NCI-H1048 (cell line): ENCODE results near the gene AKAP5.
A peak's percentile ranks its signal among the peaks of the same experiment; 100 is the strongest.

ENCODE experiments used
- DNase-seq: peaks from one replicate; lab custom pipeline; 2025; lab: John Stamatoyannopoulos, UW

Gene AKAP5

GRCh38 chr14:64461221-64461620, 4.1 kb upstream of the AKAP5 start:
- DNase-seq, result no peak

GRCh38 chr14:64463195-64463594, 2.1 kb upstream of the AKAP5 start:
- DNase-seq, result no peak

DNA sequence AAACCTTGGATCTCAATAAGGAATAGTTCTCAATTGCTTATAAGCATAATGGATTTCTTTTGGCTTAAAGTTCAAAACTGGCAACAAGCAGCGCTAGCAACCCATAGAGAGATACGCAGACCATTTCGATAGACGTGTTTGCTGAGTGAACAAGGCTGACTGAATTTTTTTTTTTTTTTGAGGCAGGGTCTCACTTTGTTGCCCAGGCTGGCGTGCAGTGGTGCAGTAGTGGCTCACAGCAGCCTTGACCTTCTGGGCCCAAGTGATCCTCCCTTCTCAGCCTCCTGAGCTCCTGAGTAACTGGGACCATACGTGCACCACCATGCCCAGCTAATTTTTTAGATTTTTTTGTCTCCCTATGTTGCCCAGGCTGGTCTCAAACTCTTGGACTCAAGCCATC, 1.4 kb upstream of the AKAP5 start:
- DNase-seq, result no peak

DNA sequence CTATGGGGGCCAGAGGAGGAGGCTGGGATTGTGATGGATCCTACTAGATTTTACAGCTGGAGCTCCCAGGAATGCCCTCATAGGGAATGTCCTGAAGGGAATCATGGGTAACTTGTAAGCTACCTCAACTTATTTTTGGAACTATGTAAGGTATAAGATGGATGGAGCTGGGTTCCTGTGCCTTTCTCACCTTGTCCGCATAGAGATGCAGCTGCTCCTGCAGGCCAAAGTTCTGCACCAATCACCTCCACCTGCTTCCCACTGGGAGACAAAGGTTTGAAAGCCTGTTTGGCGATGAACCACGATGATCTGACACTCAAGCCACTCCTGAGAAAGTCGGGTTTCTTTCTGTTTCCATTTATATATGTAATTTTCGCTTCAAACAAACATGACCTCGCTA, 648 bp upstream of the AKAP5 start:
- DNase-seq, result no peak

DNA sequence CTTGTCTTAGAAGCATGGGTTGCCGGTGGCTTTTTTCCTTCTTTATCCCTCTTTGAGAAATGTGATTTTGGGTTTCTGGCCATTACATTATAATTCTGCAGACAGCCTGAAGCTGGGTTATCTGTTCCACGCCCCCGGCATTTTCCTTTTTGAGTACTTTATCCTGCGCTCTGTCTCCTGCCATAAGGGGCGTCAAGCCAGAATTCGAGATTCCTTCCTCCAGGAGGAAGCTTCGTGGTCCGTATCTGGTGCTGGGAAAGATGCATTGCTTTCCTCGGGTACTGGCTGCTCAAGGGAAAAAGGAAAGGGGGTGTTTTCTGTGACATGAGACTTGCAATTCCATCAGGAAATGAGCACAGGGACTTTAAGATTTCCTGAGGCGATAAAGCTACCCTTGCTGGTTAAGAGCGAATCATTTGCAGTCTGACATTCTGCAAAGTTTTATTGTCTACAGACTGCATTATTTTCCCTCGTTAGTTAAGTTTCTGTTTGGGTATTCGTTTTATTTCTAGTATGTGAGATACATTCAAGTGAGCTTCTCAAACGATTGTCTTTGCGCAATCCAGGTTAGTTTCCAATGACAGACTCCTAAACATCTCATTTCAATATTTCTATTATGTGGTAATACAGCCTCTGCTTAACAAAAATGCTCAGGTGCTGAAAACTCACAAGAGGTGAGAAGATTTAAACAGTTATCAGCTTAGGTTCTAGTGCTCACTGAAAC, 694 bp downstream of the AKAP5 start:
- DNase-seq, result no peak

- DNase-seq, result no peak
These were observed 1.8 kb downstream of the AKAP5 start for GRCh38 chr14:64467101-64467500.

DNA sequence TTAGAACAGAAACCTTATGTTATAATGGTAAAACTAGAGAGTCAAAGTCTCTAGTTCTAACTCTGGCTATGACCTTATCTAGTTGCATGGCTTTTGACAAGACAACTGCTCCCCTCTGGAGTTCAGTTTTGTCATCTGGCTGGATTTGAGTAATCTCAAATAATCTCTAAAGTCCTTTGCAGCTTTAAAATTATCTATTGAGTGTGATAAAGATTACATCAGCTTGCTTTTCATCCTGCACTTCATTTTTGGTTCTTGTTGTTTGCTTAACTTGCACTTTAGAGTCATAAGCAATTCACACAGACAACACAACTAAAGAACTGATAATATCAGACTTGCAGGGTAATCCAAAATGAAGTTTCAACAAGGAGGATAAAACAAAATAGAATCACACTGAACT, 2.3 kb downstream of the AKAP5 start:
- DNase-seq, result no peak

- DNase-seq, result no peak
These were observed 3.2 kb downstream of the AKAP5 start for GRCh38 chr14:64468451-64468850.

DNA sequence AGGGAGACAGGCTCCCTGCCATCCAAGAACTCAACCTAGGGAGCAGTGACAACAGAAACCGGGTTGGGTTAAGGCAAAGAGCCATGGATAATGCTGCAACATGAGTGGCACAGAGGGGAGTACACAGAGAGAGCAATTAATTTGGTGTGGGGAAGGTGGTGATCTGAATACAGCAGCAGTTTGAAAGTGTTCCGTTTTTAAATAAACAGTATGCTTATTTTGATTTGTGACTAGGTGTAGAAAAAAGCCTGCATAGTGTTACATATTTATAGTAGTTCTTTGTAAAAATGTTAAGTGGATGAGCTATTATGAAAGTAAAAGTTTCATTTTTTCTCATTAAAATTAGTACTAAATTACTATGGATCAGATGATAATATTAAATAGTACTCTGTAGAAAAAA, 8.7 kb downstream of the AKAP5 start:
- DNase-seq, result no peak

- no peak for DNase-seq
These were observed 9.4 kb downstream of the AKAP5 start for GRCh38 chr14:64474698-64475097.

DNA sequence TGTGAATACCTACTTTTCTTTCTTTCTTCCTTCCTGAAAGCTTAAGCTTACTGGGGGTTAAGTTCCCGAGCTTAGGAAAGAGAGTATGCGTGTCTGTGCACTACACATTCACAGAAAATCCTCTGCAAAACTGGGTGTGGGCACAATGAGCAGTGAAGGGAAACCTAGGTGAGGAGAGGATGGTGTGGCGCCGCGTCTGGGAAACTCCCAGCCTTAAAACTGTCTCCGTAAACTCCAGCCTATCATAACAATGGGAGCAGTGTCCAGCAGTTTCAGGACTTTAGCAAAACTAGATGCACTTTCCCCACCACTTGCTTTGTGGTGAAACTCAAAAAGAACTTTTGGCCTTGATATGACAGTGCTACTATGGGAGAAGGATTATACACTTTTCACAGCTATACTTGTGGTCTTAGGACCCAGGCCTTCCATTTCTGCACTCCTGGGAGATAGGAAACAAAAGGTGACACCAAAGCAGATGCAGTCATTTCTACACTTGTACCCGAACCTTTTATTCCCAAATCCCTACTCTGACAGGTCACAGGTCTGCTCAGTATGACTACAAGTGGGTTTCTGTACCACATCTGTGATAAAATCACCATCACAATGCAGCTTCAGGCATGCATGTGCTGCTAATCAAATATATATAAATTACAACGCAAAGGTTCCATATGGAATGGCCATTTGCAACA, 10.4 kb downstream of the AKAP5 start:
- no peak for DNase-seq

DNA sequence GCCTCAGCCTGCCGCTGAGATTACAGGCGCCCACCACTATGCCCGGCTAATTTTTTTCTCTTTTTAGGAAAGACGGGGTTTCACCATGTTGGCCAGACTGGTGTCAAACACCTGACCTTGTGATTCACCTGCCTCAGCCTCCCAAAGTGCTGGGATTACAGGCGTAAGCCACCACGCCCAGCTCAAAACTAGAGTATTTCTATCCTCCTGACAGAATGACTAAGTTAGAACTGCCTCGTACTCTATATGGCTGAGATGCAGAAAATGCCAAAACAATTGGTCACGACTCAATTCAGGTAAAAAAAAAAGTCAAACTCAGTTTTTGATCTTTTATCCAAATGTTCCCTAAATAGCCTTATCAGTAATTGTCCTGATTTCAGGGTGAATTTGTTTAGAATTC, 11.1 kb downstream of the AKAP5 start:
- DNase-seq, result no peak

DNA sequence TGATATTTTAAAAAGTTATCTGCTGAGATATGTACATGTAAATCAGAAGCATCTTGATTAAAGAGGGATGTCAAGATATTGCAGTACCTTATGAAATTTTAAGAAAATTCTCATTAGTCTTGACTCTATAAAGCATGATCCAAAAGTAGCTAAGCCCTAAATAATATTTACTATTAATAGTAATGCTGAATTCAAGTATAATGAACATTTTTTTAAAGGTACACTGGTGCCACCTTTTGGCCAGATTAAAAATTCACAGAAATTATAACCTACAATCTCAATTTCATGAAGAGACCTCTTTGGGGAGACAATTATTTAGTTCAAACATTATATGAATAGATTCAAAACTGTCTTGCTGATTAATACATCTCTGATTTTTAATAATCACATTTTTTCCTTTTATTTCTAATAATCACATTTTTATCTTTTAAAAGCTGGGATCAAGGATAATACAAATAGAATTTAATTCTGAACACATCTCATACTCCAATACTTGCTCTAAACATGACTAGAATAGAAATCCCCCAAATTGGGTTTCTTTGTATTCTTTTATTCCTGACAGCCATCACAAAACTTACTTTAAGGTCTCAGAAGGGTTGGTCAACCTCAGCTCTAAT, 13.4 kb downstream of the AKAP5 start:
- DNase-seq, result no peak

GRCh38 chr14:64488590-64489099, 23.3 kb downstream of the AKAP5 start:
- DNase-seq, result no peak

- no peak for DNase-seq
These were observed 26.3 kb downstream of the AKAP5 start for GRCh38 chr14:64491637-64492036.

- no peak for DNase-seq
These were observed 28.2 kb downstream of the AKAP5 start for GRCh38 chr14:64493455-64493854.

- DNase-seq, result no peak
These were observed 30.0 kb downstream of the AKAP5 start for GRCh38 chr14:64495252-64495651.

GRCh38 chr14:64496764-64497163, 31.5 kb downstream of the AKAP5 start:
- no peak for DNase-seq

DNA sequence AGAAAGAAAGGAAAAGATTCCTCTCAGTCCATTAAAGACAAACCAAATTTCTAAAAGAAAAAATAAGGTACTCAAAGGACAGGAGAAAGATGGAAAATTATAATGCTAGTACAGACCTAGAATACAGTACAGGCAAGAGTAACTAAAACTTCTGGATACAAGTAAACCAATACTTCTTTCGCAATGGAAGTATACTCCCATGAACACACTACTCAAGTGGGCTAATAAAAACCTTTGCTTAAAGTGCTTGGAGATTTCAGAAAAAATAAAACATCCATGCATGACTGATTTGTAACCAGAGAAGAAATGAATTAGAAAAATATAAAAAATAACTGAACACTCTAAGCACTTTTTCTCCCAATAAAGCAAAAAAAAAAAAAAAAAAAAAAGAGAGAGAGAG, 34.8 kb downstream of the AKAP5 start:
- no peak for DNase-seq

DNA sequence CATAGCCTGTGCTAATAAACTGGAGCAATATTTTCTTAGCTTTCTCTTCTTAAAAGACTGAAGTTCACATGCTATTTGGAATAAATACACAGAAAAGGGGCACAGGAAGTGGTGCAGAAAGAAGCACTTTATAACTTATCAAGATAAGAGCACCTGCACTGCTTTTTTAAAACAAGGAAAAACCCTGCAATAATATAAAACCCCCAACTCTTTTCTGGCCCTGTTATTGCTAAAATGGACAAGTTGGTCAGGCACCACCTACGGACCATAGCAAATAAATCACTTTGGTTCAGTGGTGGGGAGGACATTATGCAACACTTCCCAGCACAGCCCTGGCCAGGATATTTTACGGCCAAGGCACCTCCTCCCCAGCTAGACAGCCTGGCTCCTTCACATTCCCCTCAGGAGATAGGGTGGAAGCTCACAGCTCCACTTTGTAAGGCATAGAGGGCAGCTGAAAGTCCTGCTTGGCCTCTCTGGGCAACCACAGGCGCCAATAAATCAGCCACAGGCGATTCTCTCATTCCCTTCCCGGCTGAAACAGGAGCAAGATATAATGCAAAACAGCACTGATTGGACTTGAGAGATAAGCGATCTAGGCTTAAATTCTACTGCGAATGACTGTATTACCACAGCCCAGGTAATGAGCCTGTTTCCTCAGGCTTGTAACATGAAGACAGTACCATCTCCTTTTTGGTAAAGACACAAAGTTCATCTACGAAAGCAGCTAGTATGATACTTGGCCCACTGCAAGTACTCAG, 36.3 kb downstream of the AKAP5 start:
- DNase-seq, result peak; percentile 54

DNA sequence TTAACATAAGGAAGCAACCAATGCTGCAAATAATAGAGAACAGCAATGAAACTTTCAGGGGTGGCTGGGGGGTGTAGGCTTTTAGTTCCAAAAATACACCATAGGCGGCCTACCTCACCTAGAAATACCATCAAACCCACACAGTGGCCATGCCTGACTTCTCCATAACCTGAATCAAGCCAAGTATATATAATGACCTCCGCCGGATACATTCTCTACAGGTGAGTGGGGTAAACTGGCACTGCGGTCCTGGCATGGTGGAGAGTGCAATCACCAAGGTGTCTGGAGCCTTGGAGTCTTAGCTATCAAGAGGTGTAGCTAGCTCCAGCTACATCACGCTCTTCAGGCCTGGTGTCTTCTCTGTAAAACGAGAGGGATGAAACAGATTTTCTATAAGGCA, 37.2 kb downstream of the AKAP5 start:
- DNase-seq, result no peak

DNA sequence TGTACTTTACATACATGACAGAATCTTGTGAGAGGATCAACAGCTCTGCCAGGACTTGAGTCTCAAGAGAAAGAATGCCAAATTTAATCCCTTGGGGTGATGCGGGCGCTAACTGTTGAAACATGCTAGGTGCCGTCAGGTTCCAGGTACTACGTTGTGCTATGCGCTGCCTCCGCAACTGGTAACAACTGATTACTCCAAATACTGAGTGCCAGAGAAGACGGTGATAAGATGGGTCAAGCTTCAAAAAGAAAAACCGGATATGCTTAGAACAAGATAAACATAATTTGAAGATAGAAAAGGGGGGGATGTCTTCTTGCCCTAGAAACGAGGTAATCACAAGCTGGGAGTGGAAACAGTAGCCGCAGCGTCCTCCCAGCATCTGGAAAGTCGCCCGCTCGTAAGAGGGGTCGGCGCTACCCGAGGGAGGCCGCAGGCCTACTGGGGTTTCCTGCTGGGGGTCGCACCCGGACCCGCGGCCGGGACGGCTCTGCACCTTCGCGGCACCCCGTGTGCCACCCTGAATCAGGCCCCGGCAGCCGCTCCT, 37.7 kb downstream of the AKAP5 start:
- DNase-seq, result no peak
